Osteocyte (in vitro differentiated cells): Measurements from ENCODE around the gene DDC. TPM values are rescaled to one million over a fixed set of nuclear protein-coding genes. Genes with fewer than 3 reads are reported as not detected.

ENCODE experiments used
- total RNA-seq: library from RNA; stranded (reverse); gene quantifications from 2 replicates; pipeline ENCODE4 v1.2.1, GENCODE V29; 2021

DDC gene
- total RNA-seq, 1 donor from 2014 or later: not detected

Other genes starting within 250 kb of the DDC start
- 7.6 TPM in 2 replicates for gene FIGNL1, start 115.1 kb downstream of the DDC start, total RNA-seq
- gene GRB10, start 217.5 kb upstream of the DDC start, total RNA-seq: 47.4 and 51.3 TPM in 2 replicates